ENCODE measurements around the gene SYT15.
"Not testable (repeated sequence)": the region's sequence is repeated elsewhere in the genome, so short reads cannot be mapped to it uniquely, and the experiment has no call there.

Gene SYT15

DNA sequence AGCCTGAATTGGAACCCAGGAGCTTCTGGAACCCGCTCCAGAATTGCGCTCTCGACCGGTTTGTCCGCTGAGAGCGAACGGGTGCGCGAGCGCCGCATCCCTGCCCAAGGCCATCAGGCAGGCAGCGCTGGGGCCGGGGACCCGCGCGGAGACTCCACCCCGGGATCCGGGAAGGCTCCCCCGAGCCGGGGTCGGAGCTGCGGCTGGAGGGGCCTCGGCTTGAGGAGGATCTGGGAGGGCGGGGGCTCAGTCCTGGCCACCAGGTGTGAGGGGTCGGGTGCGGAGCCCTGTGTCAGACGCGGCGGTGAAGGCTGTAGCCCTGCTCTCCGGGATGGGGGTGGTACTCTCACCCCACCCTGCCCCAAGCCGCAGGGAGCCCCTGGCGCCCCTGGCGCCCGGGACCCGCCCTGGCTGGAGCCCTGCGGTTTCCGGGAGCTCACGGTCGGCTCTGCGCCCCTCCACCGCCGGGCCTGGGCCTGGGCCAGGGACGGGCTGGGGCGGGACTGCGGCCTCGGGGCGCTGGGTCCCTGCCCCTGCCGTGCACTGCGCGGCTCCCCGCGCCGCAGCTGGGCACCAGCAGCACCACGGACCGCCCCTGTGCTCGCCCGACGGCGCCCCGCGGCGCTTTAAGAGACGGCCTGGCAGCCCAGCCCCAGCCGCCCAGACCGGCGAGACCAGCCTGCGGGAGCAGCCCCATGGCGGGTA lies at the start of gene SYT15:
SYT15 (plus strand) TSS at position 655 of the 705 bp plus-strand sequence; CDS start at position 696, 41 bp downstream.
- DNase-seq (ENCODE audit: low spot score): not testable (repeated sequence)

DNA sequence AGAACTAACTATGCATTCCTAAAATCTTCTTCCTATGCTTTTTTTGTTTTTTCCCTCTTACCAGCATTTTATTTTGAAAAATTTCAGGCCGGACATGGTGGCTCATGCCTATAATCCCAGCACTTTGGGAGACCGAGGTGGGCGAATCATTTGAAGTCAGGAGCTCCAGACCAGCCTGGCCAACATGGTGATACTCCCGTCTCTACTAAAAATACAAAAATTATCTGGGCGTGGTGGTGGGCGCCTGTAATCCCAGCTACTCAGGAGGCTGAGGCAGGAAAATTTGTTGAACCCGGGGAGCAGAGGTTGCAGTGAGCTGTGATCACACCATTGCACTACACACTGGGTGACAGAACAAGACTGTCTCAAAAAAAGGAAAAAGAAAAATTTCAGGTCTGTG lies 49.2 kb upstream of the SYT15 start:
- DNase-seq (ENCODE audit: low spot score): not testable (repeated sequence)

DNA sequence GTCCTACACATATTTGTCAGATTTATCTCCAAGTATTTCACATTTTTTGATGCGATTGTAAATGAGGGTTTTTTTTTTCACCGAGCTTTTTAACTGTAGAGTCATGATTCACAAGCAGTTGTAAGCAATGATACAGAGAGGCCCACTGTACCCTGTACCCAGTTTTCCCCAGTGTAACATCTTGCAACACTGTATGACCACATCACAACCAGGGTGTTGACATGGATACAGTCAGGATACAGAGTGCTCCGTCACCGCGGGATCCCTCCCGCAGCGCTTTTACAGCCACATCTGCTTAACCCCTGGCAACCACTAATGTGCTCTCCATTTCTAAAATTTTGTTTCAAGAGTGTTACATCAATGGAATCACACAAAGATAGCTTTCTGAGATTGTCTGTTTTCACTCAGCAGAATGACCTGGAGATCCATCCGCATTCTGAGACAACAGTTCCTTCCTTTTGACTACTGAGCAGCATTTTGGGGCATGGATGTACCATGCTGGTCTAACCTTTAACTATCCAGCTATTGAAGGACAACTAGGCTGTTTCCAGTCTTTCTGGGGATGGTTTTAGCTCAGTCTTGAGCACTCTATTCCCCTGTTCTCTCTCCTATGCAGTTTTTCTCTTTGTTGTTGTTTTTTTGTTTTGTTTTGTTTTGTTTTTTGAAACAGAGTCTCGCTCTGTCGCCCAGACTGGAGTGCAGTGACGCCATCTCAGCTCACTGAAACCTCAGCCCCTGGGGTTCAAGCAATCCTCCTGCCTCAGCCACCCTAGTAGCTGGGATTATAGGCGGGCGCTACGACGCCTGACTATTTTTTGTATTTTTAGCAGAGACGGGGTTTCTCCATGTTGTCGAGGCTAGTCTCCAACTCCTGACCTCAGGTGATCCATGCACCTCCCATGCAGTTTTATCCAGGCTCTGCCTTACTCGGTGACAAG lies 48.4 kb upstream of the SYT15 start:
- DNase-seq (ENCODE audit: low spot score): peak; percentile 39

DNA sequence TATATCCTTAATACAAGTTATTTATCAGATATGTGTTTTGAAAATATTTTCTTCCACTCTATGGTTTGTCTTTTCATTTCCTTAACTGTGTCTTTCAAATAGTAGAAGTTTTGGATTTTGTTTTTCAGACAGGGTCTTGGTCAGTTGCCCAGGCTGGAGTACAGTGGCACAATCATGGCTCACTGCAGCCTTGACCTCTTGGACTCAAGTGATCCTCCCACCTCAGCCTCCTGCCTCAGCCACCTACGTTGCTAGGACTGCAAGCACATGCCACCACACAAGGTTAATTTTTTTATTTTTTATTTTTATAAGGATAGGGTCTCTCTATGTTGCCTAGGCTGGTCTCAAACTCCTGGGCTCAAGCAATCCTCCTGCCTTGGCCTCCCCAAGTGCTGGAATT lies 46.7 kb upstream of the SYT15 start:
- DNase-seq (ENCODE audit: low spot score): not testable (repeated sequence)

- no peak for DNase-seq (ENCODE audit: low spot score)
These were observed 44.0 kb upstream of the SYT15 start for GRCh38 chr10:46534828-46535524.

GRCh38 chr10:46536171-46536570 lies 42.8 kb upstream of the SYT15 start:
- no peak for DNase-seq (ENCODE audit: low spot score)

DNA sequence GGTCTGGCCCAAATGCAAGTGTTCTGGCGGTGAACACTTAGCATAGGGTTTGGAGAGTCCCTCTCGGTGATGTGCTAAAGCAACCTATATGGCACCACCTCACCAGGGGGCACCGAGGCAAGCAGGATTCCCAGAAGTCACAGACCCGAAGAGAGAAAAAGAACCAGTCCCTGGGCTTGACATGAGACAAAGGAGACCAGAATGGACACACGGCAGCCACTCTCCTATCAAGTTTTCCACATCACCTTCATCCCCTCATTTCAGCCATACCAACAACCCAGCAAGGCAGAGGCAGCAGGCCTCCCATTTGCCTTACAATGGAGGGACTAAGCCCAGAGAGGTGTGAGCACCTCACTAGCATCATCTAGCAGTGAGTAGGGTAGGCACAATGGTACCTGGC lies 42.1 kb upstream of the SYT15 start:
- no peak for DNase-seq (ENCODE audit: low spot score)

DNA sequence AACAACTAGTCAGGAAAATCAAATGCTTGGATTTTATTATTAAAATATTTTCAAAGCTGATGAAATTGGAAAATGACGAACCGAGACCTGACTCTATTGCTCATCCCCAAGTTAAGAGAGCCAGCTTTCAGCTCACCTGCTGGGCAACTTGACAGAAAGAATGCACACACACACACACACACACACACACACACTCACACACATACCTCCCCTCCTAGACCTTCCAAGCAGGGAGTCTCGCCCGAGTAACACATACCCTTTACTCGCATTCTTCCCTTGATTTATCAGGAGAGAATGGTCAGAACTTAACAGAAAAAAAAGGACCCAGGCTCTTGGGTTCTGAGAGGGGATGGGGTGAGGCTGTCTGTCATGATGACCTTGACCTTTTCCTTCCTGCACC lies 41.6 kb upstream of the SYT15 start:
- no peak for DNase-seq (ENCODE audit: low spot score)

DNA sequence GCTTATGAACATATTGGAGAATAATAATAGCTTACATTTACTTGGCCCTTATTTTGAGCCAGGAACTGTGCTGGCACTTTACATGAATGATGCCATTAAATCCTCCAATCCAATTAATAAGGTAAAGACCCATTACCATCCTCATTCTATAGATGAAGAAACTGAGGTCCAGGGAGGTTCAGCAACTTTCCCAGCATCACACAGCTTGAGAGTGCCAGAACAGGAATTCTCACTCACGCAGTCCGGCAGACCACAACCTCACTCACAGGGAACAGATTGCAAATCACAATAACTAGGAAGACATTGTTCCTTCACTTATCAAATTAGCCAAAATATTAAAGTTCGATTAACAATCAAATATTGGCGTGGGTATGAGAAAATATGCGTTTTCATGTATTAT lies 40.8 kb upstream of the SYT15 start:
- no peak for DNase-seq (ENCODE audit: low spot score)

GRCh38 chr10:46538717-46539426 lies 40.1 kb upstream of the SYT15 start:
- DNase-seq (ENCODE audit: low spot score): no peak

GRCh38 chr10:46539596-46540411 lies 39.1 kb upstream of the SYT15 start:
- no peak for DNase-seq (ENCODE audit: low spot score)

DNA sequence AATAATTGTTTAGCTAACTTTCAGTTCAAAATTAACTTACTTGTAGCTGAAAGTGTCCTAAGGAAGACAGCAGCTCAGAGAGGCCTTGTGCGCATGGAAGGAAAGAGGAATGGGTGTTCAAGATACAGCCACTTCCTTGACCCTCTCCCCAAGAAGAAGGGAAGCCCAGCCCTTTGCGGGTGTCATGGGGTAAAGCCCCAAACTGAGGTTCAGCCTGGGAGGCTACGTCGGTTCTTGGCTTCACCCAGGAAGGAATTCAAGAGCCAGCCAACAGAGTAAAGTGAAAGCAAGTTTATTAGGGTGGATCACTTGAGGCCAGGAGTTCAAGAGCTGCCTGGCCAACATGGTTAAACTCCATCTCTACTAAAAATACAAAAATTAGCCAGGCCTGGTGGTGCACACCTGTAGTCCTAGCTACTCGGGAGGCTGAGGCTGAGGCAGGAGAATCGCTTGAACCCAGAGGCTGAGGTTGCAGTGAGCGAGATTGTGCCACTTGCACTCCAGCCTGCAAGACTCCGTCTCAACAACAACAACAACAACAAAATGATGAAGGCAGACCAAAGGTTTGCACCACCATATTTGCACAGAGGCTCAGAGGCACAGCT lies 38.4 kb upstream of the SYT15 start:
- no peak for DNase-seq (ENCODE audit: low spot score)

GRCh38 chr10:46541017-46541661 lies 37.8 kb upstream of the SYT15 start:
- no peak for DNase-seq (ENCODE audit: low spot score)

DNA sequence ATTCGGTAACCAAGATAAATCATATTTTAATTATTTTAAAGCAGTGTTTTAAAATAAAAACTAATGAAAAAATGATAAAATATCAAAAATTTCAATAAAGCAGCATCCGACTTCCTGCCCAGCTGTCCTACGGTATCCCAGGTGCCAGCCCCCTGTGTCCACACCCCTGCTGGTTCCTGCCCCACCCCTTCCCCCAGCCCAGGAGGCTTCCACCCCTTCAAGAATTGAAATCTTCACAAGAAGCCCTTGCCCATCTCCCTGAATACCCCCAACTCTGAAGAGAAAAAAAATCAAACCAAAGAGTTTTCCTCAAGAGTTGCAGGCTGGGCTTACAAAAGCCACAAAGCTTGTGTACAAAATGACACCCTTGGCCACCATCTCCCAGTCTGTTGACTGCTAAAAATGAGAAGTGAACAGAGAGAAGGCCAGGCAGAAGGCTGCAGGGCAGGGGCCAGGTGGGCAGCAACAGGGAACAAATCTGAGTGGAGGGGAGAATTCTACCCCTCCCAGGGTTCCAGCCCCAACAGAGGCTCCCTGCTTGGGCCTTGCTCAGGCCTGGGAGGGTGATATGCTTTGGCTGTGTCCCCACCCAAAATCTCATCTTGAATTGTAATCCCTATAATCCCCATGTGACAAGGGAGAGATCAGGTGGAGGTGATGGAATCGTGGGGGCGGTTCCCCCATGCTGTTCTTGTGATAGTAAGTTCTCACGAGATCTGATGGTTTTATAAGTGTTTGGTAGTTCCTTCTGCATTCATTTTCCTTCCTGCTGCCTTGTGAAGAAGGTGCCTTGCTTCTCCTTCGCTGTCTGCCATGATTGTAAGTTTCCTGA lies 37.0 kb upstream of the SYT15 start:
- no peak for DNase-seq (ENCODE audit: low spot score)

DNA sequence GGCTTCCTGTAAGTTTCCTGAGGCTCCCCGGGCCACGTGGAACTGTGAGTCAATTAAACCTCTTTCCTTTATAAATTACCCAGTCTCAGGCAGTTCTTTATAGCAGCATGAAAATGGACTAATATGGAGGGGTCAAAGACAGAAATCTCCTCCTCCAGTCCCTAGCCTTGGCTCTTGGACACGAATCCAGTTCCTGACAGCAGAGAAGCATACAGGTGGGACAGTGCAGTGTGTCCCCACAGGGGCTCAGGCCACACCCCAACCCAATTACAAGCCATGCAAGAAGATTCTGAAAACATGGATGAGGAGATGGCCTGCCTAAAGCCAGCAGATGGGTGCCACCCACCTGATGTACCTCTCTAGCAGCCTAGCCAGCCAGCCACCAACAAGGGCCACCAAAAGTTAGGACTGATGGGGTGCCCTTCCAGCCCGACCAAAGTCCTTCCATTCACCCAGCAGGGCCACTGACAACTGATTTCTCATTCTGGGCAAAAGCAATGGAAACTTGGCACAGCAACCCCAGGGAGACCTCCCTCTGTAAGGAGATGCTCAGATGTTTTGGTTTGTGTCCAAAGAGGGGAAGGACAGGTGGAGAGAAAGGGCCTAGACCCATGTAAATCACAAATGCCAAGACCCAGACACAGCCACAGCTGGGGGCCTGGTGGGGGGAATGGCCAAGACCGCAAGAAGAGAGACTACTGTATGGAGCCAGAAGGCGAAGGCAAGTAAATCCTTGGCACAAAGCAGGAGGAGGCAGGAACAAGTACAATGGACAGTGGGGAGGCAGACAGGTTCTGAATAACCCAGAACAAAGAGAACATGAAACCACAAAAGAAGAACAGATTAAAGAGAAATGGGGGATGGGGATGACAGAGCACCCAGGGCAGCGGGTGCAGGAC lies 36.1 kb upstream of the SYT15 start:
- DNase-seq (ENCODE audit: low spot score): no peak

DNA sequence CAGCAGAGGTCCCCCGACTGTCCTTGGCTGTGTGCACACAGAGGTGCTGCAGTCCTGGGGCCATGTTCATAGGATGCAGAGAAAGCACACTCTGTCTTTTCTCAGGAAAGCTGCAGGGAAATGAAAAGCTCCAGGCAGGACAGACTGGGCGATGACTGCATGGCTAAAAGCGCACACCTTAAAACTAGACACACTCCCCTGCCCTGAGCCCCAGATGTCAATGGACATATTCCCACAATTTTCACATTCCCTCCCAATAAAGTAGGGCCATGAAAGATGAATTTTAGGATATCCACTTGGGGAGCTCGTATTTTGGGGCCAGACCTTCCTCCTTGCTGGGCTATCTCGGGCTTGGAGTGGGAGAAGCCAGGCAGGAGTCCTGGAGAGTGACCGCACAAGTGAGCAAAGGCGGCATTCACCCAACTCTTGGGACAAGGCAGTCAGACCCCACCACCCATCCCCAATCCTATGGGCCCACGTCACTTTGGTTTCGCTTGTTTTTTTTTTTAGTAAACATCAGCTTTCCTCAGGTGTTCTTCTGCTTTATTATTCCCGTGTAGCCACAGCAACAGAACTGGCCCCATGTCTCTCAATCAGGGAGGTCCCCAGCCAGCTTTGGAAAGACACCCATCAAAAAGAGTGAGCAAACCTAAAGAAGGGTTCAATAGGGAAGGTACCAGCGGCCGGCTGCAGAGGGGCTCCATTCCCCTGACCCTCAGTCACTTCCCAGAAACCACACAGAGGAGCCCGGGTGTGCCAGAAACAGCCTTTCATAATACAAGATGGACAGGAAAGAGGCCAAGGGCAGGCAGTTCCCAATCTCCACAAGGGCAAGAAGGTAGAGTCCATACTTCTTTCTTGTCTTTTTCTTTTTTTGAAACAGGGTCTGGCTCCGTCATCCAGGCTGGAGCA lies 35.2 kb upstream of the SYT15 start:
- DNase-seq (ENCODE audit: low spot score): no peak

Measured in SW480 (cell line).